GM19372 (cell line): Measurements from ENCODE around the gene PROX2.
A peak's percentile ranks its signal among the peaks of the same experiment; 100 is the strongest.

Experiments used
- ATAC-seq: cut with Tn5 transposase; IDR thresholded peaks from one replicate; pipeline ENCODE4 v1.9.1; 2021; ENCODE audit warnings: mild to moderate bottlenecking, low read depth, moderate library complexity; ENCODE audit not compliant: unreplicated experiment

The PROX2 gene

GRCh38 chr14:74875941-74876913, at the start of gene PROX2:
Gene PROX2, minus strand, starts transcription at chr14:74876145. Its CDS starts 12,311 bp downstream, at chr14:74863834.
- no peak for ATAC-seq

- ATAC-seq = no peak
Measured at GRCh38 chr14:74924061-74924460, 48.1 kb upstream of the PROX2 start.

GRCh38 chr14:74922752-74923401, 46.9 kb upstream of the PROX2 start, which contains the start of gene RPS6KL1:
Gene RPS6KL1, minus strand, starts transcription at chr14:74923260. Its CDS starts 1,719 bp downstream, at chr14:74921541.
- peak; percentile 95 for ATAC-seq

GRCh38 chr14:74921987-74922751, 46.2 kb upstream of the PROX2 start:
- ATAC-seq = no peak

- ATAC-seq = no peak
Measured at GRCh38 chr14:74921053-74921620, 45.2 kb upstream of the PROX2 start.

- ATAC-seq = no peak
Measured at GRCh38 chr14:74920281-74920680, 44.3 kb upstream of the PROX2 start.

- no peak for ATAC-seq
Measured at GRCh38 chr14:74919421-74920165, 43.6 kb upstream of the PROX2 start.

- no peak for ATAC-seq
Measured at GRCh38 chr14:74918380-74918779, 42.4 kb upstream of the PROX2 start.

GRCh38 chr14:74917646-74918081, 41.7 kb upstream of the PROX2 start:
- ATAC-seq = no peak

- no peak for ATAC-seq
Measured at GRCh38 chr14:74917178-74917543, 41.2 kb upstream of the PROX2 start.

GRCh38 chr14:74915826-74916225, 39.9 kb upstream of the PROX2 start:
- ATAC-seq = no peak

GRCh38 chr14:74915426-74915825, 39.5 kb upstream of the PROX2 start:
- no peak for ATAC-seq

GRCh38 chr14:74913986-74914573, 38.1 kb upstream of the PROX2 start:
- ATAC-seq = no peak

GRCh38 chr14:74913393-74913910, 37.5 kb upstream of the PROX2 start:
- no peak for ATAC-seq

- ATAC-seq = no peak
Measured at GRCh38 chr14:74912801-74913200, 36.9 kb upstream of the PROX2 start.

- no peak for ATAC-seq
Measured at GRCh38 chr14:74912111-74912510, 36.2 kb upstream of the PROX2 start.

GRCh38 chr14:74911704-74912103, 35.8 kb upstream of the PROX2 start:
- no peak for ATAC-seq

- no peak for ATAC-seq
Measured at GRCh38 chr14:74911221-74911620, 35.3 kb upstream of the PROX2 start.

- no peak for ATAC-seq
Measured at GRCh38 chr14:74910556-74910955, 34.6 kb upstream of the PROX2 start.
